ENCODE results near the gene TMEM131L.

DNA sequence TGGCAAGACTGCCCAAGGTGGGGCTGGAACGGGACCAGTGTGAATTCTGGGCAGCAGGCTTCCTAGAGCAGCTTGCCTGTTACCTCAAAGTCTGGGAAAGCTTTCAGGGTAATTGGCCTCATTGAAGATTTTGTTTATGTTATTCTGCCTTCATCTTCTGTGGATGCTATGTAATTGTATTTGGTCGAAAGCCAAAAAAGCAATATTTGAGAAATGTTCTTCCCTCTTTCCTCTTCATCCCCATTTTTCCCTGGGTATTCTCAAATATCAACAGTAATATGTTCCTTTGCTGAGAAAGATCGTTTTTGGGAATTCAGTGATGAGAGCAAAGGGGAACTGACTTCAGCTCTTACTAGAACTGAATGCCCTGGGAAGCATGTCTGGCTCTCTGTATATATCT, 12.9 kb downstream of the TMEM131L start:
- TF ChIP-seq POLR2AphosphoS5 (IDR thresholded peaks at IDR 0.05; ENCODE audit: insufficient read depth, low read depth, low read length) (no peak), CTCF (IDR thresholded peaks at IDR 0.05; ENCODE audit: extremely low read depth in 1 of 2, insufficient read depth in 1 of 2, low read depth in 1 of 2, low read length in 2 of 2) (no peak), FOS (IDR thresholded peaks at IDR 0.05; ENCODE audit: borderline replicate concordance, insufficient read depth, low read length) (no peak)

Measured in endothelial cell of umbilical vein (primary cell).